Cardiac fibroblast (primary cell): ENCODE measurements around the gene EIF2S2.

ENCODE experiments used
- DNase-seq, 2 donors: peaks; one replicate each; pipeline versions ENCODE4 v3.0.0 to v3.0.0-alpha.2; 2010; ENCODE audit warnings: low read depth in 2 of 2
- H3K4me3 ChIP-seq, 2 donors: replicated peaks in 1 of 2; 1 replicate in 1 of 2; 2 replicates in 1 of 2; pipeline ENCODE4 v1.5.1; 2011; ENCODE audit warnings: low read depth in 2 of 2, low read length in 2 of 2, mild to moderate bottlenecking in 2 of 2, moderate library complexity in 1 of 2
- TF ChIP-seq, protein P1 (sequence below): IDR thresholded peaks from one replicate; pipeline ENCODE4 v1.5.1; 2011; ENCODE audit warnings: low read depth, mild to moderate bottlenecking, low read length, inconsistent platforms

Gene EIF2S2

DNA sequence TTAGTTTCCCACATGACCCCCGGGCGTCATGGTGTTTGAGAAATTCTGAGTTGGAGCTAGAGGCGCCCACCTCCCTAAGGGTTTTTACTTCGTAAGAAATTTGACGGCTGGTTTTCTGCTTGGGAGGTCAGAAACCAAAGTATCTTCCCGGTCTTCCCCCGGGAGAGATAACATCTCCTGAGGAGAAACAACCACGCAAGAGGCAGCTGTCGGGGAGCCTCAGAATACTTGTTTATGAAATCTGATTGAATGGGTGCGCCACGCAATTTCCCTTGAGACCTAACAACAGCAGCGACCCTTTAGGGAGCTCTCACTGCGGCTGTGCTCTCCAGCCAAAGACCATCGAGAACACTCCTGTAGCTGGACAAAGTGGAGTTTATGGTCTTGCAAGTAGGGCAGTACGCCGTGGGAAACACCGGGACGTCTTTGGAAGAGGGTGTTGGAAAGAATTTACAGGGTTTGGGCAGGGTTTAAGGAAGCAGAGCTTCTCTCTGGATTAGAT, 608 bp upstream of the EIF2S2 start:
- peak overlapping the region; percentile 64 to 95 for H3K4me3 ChIP-seq
- peak; percentile 62 to 65 for DNase-seq
- TF ChIP-seq, protein P1, sequence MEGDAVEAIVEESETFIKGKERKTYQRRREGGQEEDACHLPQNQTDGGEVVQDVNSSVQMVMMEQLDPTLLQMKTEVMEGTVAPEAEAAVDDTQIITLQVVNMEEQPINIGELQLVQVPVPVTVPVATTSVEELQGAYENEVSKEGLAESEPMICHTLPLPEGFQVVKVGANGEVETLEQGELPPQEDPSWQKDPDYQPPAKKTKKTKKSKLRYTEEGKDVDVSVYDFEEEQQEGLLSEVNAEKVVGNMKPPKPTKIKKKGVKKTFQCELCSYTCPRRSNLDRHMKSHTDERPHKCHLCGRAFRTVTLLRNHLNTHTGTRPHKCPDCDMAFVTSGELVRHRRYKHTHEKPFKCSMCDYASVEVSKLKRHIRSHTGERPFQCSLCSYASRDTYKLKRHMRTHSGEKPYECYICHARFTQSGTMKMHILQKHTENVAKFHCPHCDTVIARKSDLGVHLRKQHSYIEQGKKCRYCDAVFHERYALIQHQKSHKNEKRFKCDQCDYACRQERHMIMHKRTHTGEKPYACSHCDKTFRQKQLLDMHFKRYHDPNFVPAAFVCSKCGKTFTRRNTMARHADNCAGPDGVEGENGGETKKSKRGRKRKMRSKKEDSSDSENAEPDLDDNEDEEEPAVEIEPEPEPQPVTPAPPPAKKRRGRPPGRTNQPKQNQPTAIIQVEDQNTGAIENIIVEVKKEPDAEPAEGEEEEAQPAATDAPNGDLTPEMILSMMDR, result no peak

DNA sequence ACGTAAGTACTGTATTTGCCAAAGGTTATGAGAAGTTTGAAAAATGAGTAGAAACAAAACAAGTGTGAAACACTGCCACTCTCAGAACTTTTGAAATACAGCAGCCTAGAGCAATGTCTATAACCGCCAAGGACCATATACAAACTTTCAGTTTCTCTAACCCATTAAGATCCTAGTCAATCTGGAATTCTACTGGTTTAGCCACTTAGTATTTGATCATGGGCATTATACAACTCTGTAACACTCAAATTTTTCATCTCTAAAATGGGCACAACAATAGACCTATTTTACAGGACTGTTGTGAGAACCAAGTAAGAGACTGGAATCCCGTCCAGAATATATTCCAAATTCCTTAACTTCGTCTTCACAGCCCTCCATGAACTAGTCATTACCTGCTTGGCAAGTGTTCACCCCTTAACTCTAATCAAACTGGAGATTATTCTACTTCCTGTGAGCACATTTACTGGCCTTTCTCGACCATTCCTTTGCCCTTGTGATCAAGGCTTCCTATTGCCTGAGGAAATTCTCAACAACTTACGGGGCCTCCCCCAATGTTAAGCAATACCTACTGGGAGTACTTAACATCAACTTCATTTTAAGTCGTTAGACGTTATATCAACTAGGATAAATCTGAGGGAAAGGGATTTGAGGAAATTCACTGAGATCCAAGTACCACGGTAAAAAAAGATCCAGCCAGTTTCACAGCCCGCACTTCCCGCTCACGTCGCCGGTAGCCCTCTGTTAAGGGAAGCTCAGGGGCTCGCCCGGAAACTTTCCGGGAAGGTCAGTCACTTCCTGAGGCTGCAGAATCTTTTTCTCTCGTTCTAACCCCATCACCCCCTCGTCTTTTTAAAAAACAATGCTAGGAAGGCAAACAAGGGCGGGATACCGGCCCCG, 1.1 kb downstream of the EIF2S2 start:
- peak; percentile 80 to 87 for DNase-seq
- H3K4me3 ChIP-seq, result peak overlapping the region; percentile 95 to 96
- TF ChIP-seq, protein P1, result no peak

DNA sequence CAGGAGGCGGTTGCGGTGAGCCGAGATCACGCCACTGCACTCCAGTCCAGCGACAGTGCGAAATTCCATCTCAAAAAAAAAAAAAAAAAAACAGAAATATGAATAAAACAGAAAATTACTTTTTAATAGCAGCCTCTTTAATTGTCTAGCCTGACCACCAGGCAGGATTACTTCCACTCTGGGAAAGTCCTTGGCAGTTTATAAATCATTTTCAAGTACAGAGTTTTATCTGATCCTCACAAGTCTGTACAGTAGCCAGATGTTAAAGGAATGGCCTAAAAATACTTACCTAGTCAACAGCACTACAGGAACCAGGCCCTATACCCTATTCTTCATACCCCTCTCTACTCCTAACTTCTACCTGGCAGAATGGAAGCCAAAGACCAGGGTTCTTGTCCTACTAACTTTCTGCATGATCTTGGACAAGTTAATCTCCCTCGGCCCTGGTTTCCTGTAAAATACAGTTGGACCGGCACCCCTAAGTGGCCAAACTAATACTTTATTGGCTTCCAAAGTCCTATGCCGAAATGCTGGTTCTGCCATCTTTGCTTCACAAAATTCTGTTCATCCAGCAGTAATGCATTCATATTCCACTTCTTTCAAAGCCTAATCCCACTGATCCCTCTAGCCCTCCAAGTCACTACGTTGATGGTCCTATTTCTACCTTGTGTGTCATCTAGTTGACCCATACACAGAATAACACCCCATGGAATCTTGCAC, 1.9 kb downstream of the EIF2S2 start:
- no peak for DNase-seq
- TF ChIP-seq, protein P1, result no peak
- peak overlapping the region; percentile 95 to 96 for H3K4me3 ChIP-seq

DNA sequence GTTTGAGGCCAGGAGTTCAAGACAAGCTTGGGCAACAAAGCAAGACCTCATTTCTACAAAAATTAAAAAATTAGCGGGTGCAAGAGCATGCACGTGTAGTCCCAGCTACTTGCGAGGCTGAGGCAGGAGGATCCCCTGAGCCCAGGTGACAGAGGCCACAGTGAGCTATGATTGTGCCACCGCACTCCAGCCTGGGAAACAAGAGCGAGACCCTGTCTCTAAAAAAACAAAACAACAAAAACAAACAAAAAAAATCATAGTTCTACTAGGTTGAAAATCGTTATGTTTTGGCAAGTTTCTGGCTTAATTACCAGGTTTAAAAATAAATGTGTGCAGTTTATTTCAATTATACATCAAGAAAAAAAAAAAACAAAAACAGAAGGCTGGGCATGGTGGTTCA, 2.6 kb downstream of the EIF2S2 start:
- TF ChIP-seq, protein P1, result no peak
- no peak for DNase-seq
- no peak overlapping the region for H3K4me3 ChIP-seq

DNA sequence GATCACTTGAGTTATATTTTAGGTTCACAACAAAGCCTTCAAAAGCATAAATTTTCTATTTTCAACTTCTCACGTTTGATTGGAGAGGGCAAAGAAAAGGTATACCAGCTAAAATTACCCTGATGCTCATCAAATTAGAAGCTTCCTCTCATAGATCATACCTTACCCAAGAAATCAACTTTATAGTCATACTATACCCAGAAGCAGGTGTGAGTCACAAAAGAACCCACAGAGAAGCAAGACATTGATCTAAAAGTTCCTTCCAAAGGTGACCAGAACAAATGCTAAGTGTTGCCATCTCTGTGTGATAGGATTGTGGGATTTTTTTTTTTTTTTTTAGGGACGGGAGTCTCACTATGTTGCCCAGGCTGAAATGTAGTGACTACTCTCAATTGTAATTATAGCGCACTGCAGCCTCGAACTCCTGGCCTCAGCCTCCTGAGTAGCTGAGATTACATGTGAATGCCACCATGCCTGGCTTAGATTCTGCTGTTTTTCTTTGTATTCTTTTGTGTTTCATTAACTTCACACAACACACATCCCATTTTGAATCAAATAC, 3.3 kb downstream of the EIF2S2 start:
- TF ChIP-seq, protein P1, result no peak
- no peak for DNase-seq
- no peak overlapping the region for H3K4me3 ChIP-seq

DNA sequence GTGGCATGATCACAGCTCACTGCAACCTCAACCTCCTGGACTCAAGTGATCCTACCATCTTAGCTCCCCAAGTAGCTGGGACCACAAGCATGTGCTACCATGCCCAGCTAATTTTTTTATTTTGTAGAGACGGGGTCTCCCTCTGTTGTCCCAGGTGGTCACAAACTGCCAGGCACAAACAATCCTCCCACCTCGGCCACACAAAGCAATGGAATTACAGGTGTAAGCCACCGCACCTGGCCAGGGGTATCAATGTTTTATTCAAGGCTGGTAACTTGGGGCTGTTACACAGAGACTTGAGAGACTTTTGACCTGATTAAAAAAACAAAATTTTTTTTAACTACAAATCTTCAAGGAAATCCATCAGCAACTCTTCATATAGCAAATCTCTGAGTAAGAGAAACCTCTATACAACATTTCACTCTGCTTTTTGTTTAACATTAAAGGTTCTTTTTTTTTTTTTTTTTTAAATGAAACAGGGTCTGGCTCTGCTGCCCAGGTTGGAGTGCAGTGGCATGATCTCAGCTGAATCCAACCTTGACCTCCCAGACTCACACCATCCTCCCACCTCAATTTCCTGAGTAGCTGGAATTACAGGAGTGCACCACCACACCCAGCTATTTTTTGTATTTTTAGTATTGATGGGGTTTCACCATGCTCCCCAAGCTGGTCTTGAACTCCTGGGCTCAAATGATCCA, 5.9 kb downstream of the EIF2S2 start:
- H3K4me3 ChIP-seq, result no peak overlapping the region
- TF ChIP-seq, protein P1, result no peak
- DNase-seq, result no peak
